Stimulated activated CD8-positive, alpha-beta memory T cell treated with anti-CD3 and anti-CD28 coated beads, Interleukin-15, amount 100 ng/mL, for 1 hour (primary cell): Measurements from ENCODE around the gene CAPZA1.
"Not testable (repeated sequence)": the region's sequence is repeated elsewhere in the genome, so short reads cannot be mapped to it uniquely, and the experiment has no call there.

Source experiments
- DNase-seq: peaks from one replicate; pipeline ENCODE4 v3.0.0-alpha.2; 2020; ENCODE audit warnings: low read depth

Gene CAPZA1

DNA sequence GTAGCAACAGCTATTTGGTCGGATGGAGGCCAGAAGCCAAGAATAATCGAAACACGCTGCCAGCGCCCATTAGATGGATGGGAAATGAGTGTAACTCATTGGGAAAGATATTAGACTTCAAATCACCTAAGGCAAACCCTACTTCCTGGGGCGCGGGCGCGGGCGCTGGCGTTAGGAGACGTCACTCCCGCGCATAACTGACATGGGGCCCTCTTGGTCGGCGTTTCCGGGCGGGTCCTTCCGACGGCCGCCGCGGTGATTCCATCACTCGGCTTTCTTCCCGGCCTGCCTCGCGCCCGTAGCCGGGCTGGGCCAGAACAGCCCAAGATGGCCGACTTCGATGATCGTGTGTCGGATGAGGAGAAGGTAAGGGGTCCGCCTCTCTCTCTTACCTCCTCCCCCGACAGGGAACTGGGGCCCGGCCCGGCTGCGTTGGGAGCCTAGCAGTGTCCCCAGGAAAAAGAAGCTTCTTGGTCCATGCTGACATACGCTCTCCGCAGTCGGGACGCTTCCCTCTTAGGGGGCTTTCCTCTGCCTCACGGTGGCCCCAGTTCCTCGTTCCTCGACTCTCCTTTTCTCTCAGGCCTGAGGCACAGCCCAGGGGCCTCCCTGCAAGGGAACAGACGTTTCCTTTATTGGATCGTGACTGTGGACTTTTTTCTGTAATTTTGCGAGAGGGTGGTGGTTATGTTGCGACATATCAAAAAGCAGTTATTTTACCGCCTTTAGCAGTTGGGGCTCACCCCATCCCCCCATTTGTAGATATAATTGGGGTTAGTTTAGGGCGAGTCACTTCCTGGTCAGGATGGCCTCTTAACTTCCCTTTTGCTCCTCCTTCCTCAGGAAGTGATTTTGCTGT is at the start of gene CAPZA1:
Gene CAPZA1, plus strand, starts transcription at position 315 of the 859 bp plus-strand sequence. Its CDS starts 13 bp downstream, at position 328.
- DNase-seq = peak; percentile 82

DNA sequence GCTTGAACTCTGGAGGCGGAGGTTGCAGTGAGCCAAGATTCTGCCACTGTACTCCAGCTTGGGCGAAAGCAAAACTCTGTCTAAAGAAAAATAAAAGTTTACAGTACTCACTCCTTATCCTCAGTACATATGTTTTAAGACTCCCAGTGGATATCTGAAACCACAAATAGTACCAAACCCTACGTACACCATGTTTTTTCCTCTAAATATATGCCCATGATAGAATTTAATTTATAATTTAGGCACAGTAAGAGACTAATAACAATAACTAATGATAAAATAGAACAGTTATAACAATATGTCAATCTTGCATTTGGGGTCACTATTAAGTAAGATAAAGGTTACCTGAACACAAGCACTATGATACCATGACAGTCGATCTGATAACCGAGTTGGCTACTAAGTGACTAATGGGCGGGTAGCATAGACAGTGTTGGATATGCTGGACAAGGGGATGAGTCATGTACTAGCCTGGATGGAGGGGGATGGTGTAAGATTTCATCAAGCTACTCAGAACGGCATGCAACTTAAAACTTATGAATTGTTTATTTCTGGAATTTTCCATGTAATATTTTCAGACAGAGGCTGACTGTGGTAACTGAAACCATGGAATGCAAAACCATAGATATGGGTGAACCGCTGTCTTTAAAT is 44.4 kb upstream of the CAPZA1 start:
- no peak for DNase-seq

DNA sequence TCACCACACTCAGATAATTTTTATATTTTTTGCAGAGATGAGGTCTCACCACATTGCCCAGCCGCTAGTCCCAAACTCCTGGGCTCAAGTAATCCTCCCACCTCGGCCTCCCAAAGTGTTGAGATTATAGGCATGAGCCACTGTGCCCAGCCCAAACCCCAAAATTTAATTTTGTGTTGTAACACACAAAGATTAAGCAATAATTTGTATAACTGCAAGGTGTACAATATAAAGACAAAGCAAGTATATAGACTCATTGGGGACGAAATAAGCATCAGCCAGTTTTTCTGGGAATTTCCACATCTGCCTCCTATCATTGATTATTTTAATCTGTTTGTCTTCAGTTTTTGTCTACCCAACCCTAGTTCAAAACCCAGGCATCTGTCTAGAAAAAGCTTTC is 43.4 kb upstream of the CAPZA1 start:
- DNase-seq = no peak

DNA sequence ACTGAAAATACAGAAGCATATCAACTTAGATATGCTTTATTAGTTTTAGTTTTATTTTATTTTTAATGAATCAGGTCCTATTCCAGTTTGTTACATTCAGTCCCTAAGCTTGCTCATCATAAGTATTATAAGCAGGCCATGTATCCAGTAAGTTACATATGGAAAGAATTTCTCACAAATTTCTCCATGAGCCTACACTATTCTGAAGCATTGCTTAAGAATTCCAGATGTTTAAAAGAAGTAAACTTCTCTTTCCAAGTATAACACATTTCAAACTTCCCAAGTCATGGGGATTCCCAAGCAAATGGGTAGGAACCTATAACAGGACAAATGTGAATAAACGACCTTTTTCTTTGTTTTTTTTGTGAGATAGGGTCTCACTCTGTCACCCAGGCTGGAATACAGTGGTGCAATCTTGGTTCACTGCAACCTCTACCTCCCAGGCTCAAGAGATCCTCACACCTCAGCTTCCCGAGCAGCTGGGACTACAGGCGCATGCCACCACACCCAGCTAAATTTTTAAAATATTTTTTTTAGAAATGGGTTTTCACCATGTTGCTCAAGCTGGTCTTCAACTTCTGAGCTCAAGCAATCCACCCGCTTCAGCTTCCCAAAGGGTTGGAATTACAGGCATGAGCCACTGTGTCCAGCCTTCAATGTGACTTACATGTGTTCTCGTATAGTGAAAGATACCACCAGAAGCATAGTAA is 39.7 kb upstream of the CAPZA1 start:
- no peak for DNase-seq

DNA sequence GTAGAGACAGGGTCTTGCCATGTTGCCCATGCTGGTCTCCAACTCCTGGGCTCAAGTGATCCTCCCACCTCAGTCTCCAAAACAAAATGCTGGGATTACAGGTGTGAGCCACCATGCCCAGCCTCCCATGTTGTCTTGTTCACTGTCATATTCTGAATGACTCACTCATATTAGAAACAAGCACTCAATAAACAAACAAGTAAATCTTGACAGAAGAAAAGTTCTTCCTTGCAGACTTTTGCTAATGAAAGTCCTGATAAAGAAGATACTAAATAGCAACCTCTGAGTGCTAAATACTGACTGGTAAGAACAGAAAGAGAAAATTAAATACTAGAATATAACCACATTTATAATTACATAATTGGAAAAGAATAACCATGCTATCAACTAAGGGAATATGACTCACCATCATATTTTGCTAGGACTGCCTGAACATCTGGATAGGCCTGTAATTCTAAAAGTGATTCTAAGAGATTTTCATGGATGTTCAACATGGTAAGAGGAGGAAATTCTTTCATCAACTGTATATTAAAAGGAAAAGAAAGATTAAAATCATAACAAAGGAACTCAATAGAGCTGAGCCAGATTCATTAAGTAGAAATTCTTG is 37.9 kb upstream of the CAPZA1 start:
- no peak for DNase-seq

DNA sequence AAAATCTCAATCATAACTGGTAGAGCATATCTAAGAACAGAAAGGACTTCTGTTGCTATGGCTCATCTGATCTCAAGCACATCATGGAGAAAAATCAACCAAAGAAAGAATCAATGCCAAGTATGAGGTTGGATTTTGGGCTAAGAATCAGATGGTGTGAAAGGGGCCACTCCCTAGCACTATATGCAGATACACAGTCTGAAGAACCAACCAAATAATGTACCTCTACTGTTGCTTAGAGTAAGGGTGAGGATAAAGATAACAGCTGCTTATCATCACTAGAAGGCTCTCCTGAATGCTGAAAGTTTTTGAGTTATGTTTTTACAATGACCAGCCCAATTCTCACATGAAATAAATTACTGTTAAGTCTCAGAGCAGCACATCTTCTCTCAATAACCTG is 36.3 kb upstream of the CAPZA1 start:
- no peak for DNase-seq

DNA sequence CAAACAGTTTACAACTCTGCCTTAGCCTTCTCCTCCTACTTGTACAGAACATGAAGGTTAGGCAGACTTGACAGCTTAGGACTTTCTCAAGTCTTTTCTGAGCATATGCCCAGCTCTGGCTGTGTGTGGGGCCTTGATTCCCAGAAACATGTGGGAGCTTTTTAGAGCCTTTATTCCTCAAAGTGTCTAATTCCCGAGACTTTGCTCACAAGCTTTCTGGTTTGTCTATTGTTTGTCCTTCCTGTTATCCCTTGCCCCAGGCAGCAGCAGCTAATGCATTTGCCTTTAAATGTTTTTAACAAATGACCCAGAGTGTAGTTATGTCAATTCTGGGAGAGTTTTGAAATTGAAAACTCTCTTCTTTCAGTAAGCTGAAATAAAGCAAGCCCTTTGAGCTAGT is 29.9 kb upstream of the CAPZA1 start:
- no peak for DNase-seq

DNA sequence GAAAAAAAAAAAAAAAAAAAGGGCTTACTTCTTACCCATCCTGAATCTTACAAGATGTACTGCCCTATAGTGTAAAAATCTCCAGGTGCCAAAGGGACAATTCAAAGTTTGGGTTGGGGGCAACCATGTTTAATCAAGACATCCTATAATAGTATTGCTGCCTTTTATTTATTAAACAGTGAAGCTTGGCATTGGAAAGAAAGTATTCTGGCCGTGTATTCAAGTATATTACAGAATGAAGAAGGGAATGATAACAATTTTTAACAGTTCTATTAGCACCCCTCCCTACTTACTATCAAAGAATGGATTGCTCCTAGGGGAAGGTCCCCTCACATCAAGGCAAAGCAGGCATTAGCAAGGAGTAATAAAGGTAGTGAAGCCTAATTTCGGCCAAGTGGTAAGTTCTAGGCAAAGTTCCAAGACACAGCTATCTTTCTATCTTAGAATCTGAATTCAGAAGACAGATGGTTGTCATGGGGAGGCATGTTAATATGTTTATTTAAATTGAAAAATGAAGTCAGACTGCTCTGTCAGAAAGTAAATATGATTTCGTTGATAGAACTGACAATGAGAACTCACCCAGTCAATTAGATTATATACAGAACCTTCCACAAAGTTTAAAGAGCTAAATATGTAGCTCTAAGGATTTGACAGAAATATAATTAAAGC is 25.3 kb upstream of the CAPZA1 start:
- no peak for DNase-seq

DNA sequence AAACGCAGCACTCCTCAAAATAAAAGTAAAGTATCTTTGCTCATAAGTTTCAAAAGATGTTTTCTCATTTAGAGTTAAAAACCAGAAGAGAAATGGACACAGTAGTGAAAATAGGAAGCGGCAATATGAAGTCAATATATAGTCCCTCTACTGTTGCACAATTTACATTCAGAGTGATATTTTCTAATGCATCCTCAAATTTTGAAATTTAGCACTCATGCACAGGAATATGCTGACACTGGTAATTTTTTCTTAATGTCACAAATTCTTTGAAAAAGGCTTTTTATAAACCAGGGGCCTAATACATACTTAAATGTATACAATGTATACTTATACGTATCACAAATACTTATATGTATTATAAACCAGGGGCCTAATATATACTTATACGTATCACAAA is 20.2 kb upstream of the CAPZA1 start:
- DNase-seq = no peak

DNA sequence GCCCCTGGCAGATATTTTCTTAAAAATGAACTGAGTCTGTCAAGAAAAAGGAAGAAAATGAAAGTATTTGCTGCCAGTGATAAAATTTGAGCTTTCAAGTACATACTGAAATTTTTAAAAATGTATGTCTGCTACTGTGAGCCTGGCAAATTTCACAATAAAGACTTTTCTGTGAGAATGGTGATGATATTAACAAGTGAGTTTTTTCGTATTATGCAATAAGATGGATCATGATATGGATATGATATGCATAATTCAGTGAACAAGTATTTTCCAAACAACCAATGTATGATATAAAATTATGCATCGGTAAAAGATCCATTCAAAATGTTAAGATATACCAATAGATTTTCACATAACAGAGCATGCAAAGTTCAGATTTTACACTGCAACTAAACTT is 16.6 kb upstream of the CAPZA1 start:
- no peak for DNase-seq

DNA sequence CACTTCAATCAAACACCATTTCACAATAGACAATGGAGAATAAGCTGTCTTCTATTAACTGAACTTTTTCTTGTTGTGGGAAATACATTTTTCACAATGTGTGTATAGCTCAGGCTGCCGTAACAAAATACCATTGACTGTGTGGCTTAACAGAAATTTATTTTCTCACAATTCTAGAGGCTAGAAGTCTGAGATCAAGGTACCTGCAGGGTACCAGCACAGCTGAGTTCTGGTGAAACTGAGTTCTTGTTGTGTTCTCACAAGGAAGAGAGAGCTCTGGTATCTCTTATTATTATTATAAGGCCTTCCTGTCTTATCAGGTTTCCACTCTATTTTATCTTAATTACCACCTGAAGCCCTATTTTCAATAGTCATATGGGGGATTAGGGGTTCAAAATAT is 16.1 kb upstream of the CAPZA1 start:
- no peak for DNase-seq

DNA sequence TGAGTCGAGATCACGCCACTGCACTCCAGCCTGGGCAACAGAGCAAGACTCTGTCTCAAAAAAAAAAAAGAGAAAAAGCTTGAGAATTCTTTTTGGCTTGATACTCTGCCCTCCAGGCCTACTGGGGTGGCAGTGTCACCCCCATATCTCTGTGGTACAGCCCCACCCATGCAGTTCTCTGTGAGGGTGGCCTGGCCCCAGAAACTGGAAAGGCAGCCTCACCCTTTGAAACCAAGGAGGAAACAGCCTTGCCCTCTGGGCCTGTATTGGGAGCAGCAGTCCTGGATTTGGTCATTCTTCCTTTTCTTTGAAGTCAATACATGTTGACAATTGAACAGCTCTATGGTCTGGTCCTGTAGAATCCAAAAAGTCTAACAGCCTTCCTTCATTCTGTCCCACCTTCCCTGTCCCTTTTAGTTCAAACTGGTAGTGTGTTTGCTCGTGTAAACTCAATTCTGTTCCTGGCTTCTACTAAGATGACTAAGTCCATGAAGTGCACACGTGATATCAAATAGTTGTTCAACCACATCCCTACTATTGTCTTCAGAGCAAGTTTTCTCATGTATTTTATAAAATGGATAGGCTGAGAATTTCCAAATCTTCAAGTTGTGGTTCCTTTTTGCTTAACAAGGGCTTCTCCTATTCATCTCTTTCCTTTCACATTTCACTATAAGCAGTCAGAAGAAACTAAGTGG is 13.9 kb upstream of the CAPZA1 start:
- DNase-seq = no peak

DNA sequence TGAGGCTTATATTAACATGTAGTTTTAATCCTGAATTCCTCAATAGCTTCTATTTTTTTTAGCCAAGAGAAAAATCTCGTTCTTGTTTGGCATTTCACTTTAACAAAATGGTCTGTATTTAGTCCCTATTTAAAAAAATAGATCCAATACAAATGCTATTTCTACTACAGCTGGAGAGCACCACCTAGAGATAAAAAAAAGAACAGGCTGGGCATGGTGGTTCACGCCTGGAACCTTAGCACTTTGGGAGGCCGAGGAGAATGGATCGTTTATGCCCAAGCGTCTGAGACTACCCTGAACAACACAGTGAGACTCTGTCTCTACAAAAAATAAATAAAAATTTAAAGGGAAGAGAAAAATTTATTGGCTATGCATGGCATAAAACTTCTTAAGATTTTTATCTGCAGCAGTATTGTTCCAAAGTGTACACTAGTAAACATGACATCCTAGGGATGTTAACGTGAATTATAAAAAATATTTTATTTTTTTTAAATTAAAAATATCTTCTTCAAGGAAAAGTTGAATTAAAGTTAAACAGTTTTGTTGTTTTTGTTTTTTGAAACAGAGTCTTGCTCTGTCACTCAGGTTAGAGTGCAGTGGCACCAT is 5.1 kb upstream of the CAPZA1 start:
- DNase-seq = no peak

DNA sequence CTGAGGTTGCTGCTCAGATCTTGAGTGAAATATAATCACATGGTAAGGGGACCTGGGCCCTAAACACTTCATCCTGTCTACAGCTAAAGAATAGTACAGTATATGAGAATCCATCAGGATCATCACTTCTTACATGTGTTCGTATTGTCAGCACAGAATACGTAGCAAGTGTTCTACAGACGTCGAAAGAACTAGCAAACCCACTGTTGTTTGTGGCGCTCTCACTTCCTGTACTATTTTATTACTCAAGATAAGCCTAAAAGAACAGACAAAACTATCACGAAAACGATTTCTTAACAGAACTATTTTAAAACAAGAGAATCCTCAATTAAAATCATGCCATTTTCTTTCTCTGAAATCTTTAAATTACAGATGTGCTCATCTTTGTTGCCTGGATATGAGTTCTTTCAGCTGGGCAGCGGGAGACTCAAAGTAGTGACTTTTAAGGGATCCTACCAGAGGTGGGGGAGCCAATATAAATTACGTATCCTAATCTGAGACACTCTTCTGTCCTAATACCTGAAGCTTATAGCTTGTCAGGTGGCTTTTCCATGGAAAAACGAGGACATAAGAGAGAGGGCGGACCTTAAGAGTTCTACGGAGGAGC is 1.4 kb upstream of the CAPZA1 start:
- no peak for DNase-seq

DNA sequence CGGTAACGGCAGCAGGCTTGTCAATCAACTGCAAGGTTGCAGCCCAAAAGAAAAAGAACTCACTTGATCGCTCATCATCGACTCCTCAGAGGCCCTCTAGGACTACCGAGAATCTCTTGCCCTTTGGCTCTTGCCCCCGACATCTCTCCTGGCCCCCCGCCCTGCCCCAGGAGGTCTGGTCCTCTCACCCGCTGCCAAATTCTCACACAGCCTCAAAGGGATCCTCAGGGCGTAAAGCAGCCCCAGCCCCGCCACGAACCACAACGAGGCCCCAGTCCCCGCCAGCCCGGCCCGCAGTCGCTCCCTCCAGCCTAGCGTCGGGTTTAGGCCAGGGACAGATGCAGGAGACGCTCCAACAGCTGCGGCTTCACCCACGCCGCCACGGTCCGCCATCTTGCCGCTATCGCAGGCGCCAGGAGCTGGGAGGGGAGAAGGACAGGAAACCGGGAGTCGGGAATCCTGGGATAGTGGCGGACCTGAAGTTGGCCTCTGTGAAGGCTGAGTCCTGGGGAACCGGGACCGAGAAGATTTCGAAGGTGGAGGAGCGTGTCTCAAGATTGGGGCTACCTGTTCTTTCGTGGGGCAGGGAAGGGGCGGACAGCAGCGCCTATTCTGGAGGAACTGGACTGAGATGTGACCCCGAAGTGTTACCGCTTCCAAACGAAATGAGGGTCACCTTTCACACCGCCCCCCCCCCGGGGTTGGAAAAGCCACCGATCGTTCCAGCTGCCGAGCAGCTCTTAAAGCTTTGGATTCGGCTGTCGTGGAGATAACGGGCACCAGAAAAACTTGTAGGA is 713 bp upstream of the CAPZA1 start, which contains the start of gene ST7L:
Gene ST7L, minus strand, starts transcription at position 421 of the 797 bp plus-strand sequence. Its CDS starts 28 bp downstream, at position 393.
- peak; percentile 19 for DNase-seq

DNA sequence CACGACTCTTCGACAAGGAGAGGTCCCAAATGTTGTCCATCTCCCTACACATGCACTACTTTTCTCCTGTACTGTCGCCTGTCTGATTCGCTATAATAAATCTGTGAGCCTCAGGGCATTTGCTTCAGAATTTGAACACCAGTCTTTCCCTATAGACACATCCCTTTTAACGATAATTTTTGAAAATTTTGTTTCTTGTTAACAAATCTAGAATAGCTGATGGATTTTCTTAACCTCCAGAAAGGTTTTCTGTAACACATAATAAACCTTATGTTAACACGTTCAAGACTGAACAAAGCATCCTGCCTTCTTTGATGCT is 704 bp downstream of the CAPZA1 start:
- DNase-seq = no peak

DNA sequence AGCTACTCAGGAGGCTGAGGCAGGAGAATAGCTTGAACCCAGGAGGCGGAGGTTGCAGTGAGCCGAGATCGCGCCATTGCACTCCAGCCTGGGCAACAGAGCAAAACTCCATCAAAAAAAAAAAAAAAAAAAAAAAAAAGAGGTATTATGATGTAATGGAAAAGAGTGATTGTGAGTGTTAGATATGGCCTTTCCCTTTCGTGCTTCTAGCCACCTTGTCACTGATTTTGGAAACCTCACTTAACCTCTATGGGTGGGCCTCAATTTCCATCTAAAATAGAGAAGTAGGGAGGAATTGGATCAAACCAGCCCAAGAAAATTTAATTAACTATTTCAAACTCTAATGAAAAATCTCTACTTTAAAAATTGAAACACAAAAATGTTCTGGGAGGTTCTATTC is 4.9 kb downstream of the CAPZA1 start:
- DNase-seq = not testable (repeated sequence)

DNA sequence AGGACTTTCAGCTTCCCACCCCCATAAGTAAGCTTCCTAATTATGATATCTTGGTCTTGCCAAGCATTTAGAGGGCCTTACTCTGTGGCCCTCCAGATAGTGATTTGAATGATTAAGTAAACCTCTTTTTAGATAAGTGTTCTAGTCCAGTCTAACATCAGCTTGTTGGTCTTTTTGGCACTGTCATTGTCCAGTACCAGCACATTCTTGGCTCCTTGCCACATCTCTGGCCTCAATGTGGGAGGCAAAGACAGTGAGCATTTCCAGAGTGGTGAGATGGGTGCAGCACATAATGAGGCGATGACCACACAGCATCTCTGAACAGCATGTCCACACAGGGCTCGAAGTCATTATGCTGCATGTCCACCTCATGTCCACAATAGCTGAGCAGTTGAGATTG is 6.1 kb downstream of the CAPZA1 start:
- DNase-seq = no peak

DNA sequence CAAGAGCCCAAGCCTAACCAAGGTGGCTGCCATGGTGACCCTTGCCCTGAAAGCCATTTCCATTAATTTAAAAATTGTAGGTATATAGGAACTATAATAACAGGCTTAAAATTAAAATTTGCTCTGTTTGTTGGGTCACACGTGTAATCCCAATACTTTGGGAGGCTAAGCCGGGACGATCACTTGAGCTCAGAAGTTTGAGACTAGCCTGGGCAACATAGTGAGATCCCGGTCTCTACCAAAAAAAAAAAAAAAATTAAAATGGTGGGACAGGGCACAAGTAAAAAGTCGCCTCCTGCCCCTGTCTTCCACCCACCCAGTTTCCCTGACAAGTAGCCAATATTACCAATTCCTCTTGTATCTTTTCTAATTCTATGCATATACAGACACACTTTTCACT is 6.6 kb downstream of the CAPZA1 start:
- DNase-seq = no peak

DNA sequence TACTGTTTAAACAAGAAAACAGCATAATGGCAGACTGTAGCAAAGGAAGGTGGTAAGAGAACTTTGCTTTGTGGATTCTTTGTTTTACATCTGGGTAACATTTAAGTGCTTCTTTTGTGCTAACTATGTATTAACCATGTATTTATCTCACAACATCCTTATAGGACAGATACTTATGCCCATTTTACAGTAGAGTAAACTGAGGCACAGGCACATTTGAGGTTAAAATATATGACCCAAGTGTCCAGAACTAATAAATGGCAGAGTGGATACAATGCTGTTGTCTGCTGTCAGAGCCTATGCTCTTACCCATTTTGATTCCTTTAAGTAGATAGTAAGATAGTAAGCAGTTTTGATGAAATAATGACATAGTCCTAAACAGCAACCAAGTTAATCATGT is 7.3 kb downstream of the CAPZA1 start:
- DNase-seq = no peak
